Fibroblast of lung (primary cell): ENCODE measurements around the gene SFTPB.

Source experiments
- CTCF ChIP-seq, 2 donors: IDR thresholded peaks in 1 of 2; conservative IDR thresholded peaks in 1 of 2; 1 replicate in 1 of 2; 2 replicates in 1 of 2; pipeline ENCODE4 v1.5.1; 2011 to 2012; ENCODE audit warnings: low read length in 2 of 2, control low read depth in 1 of 2, inconsistent platforms in 1 of 2, low read depth in 1 of 2, mild to moderate bottlenecking in 1 of 2
- EZH2 ChIP-seq: IDR thresholded peaks from 2 replicates; pipeline ENCODE4 v1.5.1; 2012; ENCODE audit warnings: low read length, control low read depth, mild to moderate bottlenecking; ENCODE audit errors: missing control alignments

- TF ChIP-seq EZH2 (no peak), CTCF (conservative IDR thresholded peaks at IDR 0.05 in 1 of 2, IDR thresholded peaks at IDR 0.05 in 1 of 2; ENCODE audit: low read depth in 1 of 2, low read length in 2 of 2) (no peak)
Observed at GRCh38 chr2:85653996-85654395, 14.0 kb downstream of the SFTPB start.
